ENCODE data around the gene DVL3. TPM values are rescaled to one million over a fixed set of nuclear protein-coding genes. Genes with fewer than 3 reads are reported as not detected.
A peak's percentile ranks its signal among the peaks of the same experiment; 100 is the strongest.

The DVL3 gene
- total and polyA plus RNA-seq, 10 donors: 12.3 to 67.3 (median 47.9) TPM

GRCh38 chr3:184178521-184179138, 23.5 kb downstream of the DVL3 start:
- WGBS, 5 donors: 96 to 97% (median 97%) methylated on average over 13 of the region's 13 CpGs
- peak; percentile 54 for DNase-seq

GRCh38 chr3:184180165-184180564, 25.0 kb downstream of the DVL3 start:
- peaks cover 28 to 53% (median 38%) of the 10 kb centered on the region in 6 donors for H3K4me1 ChIP-seq
- no peak overlapping the region for H3K4me3 ChIP-seq
- H3K9me3 ChIP-seq: no peaks in the 10 kb centered on the region
- no peak for TF ChIP-seq POLR2AphosphoS5 (IDR thresholded peaks at IDR 0.05)
- no peak for TF ChIP-seq POLR2A (IDR thresholded peaks at IDR 0.05)
- TF ChIP-seq CTCF (IDR thresholded peaks at IDR 0.05 in 8 of 11, conservative IDR thresholded peaks at IDR 0.05 in 3 of 11): no peak
- WGBS, 5 donors: 84 to 97% (median 90%) methylated on average over 6 of the region's 6 CpGs
- DNase-seq: no peak
- H3K27me3 ChIP-seq (replicated peaks in 1 of 7): no peaks in the 10 kb centered on the region
- peaks cover 2 to 84% (median 74%) of the 10 kb centered on the region in 6 donors for H3K36me3 ChIP-seq
- intact Hi-C loops (cut with DNase I; ENCODE audit: low total_unique reads): loop anchor here (10.0 kb wide), 1 partner anchor 135 kb away; the partner anchor contains the start of gene EIF4G1
- H3K27ac ChIP-seq: no peak overlapping the region

More at GRCh38 chr3:184178521-184179138, 23.5 kb downstream of the DVL3 start:
- Histone ChIP-seq H3K4me3 (no peak overlapping the region), H3K27me3 (replicated peaks in 1 of 7) (no peaks in the 10 kb centered on the region), H3K9me3 (no peaks in the 10 kb centered on the region), H3K27ac (peak overlapping the region in 2 of 8 donors; percentile 94 to 97), H3K36me3 (peaks cover 2 to 71% (median 65%) of the 10 kb centered on the region in 6 donors), H3K4me1 (peaks cover 28 to 56% (median 40%) of the 10 kb centered on the region in 6 donors)
- intact Hi-C loops (cut with DNase I; ENCODE audit: low total_unique reads): no loop called here
- TF ChIP-seq POLR2A (IDR thresholded peaks at IDR 0.05) (no peak), POLR2AphosphoS5 (IDR thresholded peaks at IDR 0.05) (no peak), CTCF (IDR thresholded peaks at IDR 0.05 in 8 of 11, conservative IDR thresholded peaks at IDR 0.05 in 3 of 11) (no peak)

DNA sequence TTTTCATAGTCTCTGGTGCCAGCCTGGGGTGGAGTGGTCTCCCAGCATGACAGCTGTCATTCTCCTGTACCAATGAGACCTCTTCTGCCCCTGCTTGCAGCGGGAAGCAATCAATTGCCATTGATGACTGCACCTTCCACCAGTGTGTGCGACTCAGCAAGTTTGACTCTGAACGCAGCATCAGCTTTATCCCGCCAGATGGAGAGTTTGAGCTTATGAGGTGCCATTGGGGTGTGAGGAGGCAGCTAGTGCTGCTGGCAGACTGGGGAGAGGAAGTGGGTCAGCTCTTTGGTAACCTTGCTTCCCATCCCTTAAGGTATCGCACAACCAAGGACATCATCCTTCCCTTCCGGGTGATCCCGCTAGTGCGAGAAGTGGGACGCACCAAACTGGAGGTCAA, 26.4 kb downstream of the DVL3 start:
- Histone ChIP-seq H3K27me3 (replicated peaks in 1 of 7) (no peaks in the 10 kb centered on the region), H3K27ac (no peak overlapping the region), H3K4me3 (no peak overlapping the region), H3K9me3 (no peaks in the 10 kb centered on the region), H3K36me3 (peaks cover 2 to 84% (median 74%) of the 10 kb centered on the region in 6 donors), H3K4me1 (peaks cover 15 to 47% (median 33%) of the 10 kb centered on the region in 6 donors)
- TF ChIP-seq POLR2A (IDR thresholded peaks at IDR 0.05): no peak
- TF ChIP-seq POLR2AphosphoS5 (IDR thresholded peaks at IDR 0.05): no peak
- TF ChIP-seq CTCF (IDR thresholded peaks at IDR 0.05 in 8 of 11, conservative IDR thresholded peaks at IDR 0.05 in 3 of 11): no peak
- DNase-seq: no peak
- WGBS, 5 donors: 84 to 95% (median 92%) methylated on average over 9 of the region's 9 CpGs
- intact Hi-C loops (cut with DNase I; ENCODE audit: low total_unique reads): loop anchor here (10.0 kb wide), 1 partner anchor 133 kb away; the partner anchor contains the start of gene EIF4G1

- DNase-seq: no peak
- no peak overlapping the region for H3K4me3 ChIP-seq
- H3K4me1 ChIP-seq: peaks cover 13 to 47% (median 34%) of the 10 kb centered on the region in 6 donors
- no peaks in the 10 kb centered on the region for H3K9me3 ChIP-seq
- H3K27me3 ChIP-seq (replicated peaks in 1 of 7): no peaks in the 10 kb centered on the region
- peaks cover 2 to 78% (median 68%) of the 10 kb centered on the region in 6 donors for H3K36me3 ChIP-seq
- intact Hi-C loops (cut with DNase I; ENCODE audit: low total_unique reads): loop anchor here (10.0 kb wide), 1 partner anchor 131 kb away; the partner anchor contains the start of gene EIF4G1
- TF ChIP-seq POLR2AphosphoS5 (IDR thresholded peaks at IDR 0.05) (peak in 1 of 3 donors; percentile 32), CTCF (IDR thresholded peaks at IDR 0.05 in 8 of 11, conservative IDR thresholded peaks at IDR 0.05 in 3 of 11) (no peak)
- WGBS, 5 donors: 89 to 96% (median 91%) methylated on average over 5 of the region's 5 CpGs
- H3K27ac ChIP-seq: no peak overlapping the region
Observed at GRCh38 chr3:184183679-184184078, 28.5 kb downstream of the DVL3 start.

Measured in spleen (tissue), 11 donors.